NCI-H345 treated with DMSO at 0.1 percent for 48 hours (cell line): Measurements from ENCODE around the gene KLF17.
"Not testable (repeated sequence)": the region's sequence is repeated elsewhere in the genome, so short reads cannot be mapped to it uniquely, and the experiment has no call there.

Experiments used
- DNase-seq: peaks from one replicate; lab custom pipeline; 2025; ENCODE audit not compliant: unreplicated experiment; lab: John Stamatoyannopoulos, UW

KLF17 gene

DNA sequence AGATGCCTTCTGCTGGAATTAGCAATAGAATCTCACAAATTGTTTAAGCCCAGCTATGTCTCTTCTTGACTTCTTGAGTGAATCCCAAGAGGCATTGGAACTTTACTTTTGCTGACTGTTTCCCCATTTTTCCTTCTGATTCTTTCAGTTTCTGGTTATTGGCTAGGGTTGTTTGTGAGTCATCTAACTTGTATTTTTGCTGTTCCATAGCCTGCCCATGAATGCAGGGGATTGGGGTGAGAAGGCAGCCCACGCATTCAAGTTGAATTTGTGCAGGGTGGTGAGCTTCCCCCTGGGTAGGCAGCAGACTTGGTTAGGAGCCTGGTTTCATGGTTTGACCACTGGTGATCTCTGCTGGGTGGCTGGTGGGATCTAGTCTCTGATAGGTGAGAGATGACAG is 10.4 kb upstream of the KLF17 start:
- DNase-seq, result no peak

DNA sequence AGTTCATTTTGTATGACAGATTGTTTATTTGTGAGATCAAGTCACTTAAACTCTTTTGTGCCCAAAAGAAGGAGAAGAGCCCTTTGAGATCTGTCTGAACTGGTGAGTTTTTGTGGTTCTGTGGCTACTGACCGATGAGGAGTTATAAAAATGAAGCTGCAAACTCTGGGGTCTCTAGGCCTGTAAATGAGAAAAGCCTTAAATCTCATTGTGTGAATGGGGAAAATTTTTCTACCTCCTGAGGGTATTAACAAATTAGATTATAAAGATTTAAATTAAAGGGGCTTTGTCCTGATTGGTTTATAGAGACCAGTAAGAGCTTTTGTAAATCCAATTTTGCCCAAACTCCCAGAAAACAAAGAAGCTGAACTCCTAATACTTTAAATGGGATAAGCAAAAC is 9.7 kb upstream of the KLF17 start:
- DNase-seq, result no peak

- DNase-seq, result no peak
Observed at GRCh38 chr1:44110916-44111315, 7.7 kb upstream of the KLF17 start.

GRCh38 chr1:44111861-44112260 is 6.8 kb upstream of the KLF17 start:
- no peak for DNase-seq

DNA sequence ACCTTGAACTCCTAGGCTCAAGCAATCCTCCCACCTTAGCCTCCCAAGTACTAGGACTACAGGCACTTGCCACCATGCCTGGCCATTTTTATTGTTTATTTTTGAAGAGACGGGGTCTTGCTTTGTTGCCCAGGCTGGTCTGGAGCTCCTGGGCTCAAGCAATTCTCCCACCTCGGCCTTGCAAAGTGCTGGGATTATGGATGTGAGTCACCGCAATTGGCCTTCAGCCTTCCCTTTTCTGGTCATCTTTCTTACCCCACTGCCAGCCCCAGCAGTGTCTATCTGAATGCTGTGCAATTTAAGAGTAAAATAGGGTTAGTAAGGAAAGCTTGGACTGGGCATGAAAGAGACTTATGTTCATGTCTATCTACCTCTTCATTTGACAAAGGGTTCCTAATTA is 6.1 kb upstream of the KLF17 start:
- DNase-seq, result no peak

DNA sequence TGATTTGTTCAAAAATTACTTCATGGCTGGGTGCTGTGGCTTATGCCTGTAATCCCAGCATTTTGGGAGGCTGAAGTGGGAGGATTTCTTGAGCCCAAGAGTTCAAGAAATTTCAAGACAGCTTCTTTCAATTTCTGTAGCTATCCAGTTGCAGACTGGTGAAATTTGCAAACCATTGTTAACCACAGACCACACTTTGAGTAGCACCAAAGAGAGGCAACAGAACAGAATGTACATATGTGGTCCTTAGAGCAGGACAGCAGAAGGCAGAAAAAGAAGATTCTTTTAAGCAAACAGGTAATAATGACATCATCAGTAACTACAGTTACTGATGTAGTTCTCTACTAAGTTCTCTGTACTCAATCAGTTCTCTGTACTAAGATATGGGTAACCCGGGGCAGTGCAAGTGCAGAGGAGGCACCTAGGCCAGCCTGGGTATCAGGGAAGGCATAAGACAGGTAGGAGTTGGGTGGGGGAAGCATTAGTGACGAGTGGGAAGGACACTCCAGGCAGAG is 5.5 kb upstream of the KLF17 start:
- DNase-seq, result no peak

DNA sequence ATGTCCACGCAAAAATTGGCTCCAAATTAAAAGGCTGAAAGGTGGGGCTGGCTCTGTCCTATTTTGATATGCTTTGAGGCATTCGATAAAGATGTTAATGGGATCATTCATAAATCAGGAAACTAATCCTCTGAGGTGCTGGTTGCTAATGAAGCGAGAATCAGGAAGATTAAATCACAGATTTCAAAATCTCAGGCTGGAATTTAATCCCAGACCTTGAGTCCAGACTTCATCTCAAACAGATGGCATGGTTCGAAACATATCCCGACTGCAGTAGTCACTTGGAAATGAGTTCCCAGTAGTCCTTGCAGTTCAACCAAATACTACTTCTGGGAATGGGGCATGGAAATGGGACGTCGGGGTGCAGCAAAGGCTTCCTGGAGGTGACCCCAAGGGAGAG is 4.5 kb upstream of the KLF17 start:
- no peak for DNase-seq

DNA sequence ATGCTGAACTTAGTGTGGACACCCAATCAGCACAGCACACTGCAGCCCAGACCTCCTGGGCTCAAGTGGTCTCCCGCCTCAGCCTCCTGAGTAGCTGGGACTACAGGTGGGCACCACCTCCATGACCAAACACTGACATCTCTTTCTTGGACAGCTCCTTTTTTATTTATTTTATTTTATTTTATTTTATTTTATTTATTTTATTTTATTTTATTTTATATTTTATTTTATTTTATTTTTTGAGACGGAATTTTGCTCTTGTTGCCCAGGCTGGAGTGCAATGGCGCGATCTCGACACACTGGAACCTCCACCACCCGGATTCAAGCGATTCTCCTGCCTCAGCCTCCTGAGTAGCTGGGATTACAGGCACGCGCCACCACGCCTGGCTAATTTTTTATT is 1.3 kb upstream of the KLF17 start:
- DNase-seq, result not testable (repeated sequence)

DNA sequence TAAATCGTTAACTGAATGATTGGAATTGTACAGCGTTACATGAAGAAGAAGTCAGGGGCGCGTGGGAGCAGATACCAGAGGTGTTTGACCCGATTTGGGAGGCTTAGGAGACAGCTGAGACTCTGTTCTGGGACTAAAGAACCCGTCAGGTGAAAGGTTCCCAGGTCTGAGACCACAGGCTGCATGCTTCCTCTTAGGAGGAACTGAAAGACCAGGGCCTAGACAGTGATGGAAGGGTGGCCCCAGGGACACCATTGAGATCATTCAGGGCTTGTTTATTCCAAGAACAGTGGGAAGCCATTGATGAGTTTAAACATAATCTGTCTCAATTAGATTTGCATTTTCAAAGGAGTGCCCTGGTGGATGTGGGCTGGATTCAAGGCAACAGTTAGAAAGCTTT is 904 bp downstream of the KLF17 start:
- no peak for DNase-seq

DNA sequence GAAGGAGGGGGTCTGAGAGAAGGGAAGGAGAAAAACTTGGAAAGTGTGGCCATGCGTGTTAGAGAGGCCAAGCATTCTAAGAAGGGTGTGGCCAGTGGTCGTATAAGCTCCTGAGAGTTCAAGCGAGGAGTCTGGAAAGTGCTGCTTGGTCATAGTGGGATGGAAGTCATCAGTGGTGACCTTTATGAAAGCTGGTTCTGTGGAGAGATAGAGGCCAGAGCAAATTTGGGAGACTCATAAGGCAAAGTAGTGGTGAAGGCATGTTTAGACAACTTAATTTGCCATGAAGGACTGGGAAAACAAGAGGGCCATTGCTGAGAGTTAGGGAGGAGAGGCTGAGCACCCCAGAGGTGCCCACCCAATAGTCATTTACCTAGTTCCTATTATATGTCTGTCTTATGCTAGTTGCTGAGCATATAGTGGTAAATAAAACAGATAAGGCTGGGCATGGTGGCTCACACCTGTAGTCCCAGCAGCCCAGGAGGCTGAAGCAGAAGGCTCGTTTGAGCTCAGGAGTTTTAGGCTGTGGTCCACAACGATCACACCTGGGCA is 1.9 kb downstream of the KLF17 start:
- no peak for DNase-seq

- DNase-seq, result no peak
Observed at GRCh38 chr1:44129616-44130500, 11.2 kb downstream of the KLF17 start.

DNA sequence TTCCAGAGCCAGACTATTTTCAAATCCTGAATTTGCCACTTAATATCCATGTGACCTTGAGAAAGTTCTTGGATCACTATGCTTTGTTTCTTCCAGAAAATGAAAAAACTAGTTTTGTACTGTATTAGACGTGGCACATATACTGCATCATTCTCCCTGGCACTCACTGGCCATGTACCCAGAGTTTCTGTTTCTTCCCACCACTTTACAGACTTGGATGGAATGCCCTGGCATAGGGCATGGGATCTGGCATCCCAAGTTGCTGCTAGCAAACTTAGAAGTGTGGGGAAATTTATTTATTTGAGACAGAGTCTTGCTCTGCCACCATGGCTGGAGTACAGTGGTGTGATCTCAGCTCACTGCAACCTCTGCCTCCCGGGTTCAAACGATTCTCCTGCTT is 12.8 kb downstream of the KLF17 start:
- no peak for DNase-seq

- DNase-seq, result no peak
Observed at GRCh38 chr1:44134071-44134920, 15.7 kb downstream of the KLF17 start.

GRCh38 chr1:44135886-44136285 is 17.3 kb downstream of the KLF17 start:
- DNase-seq, result no peak

- DNase-seq, result no peak
Observed at GRCh38 chr1:44138239-44138638, 19.6 kb downstream of the KLF17 start.

DNA sequence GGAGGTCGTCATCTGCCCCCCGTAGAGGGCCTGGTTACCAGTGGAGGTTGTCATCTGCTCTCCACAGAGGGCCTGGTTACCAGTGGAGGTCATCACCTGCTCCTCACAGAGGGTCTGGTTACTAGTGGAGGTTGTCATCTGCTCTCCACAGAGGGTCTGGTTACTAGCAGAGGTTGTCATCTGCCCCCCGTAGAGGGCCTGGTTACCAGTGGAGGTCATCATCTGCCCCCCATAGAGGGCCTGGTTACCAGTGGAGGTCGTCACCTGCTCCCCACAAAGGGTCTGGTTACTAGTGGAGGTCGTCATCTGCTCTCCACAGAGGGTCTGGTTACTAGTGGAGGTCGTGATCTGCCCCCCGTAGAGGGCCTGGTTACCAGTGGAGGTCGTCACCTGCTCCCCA is 20.9 kb downstream of the KLF17 start:
- DNase-seq, result not testable (repeated sequence)

- DNase-seq, result no peak
Observed at GRCh38 chr1:44141531-44141930, 22.9 kb downstream of the KLF17 start, which contains the start of gene KLF18. Gene KLF18, minus strand, starts transcription at chr1:44141631. Its CDS starts 0 bp downstream, at chr1:44141631.

DNA sequence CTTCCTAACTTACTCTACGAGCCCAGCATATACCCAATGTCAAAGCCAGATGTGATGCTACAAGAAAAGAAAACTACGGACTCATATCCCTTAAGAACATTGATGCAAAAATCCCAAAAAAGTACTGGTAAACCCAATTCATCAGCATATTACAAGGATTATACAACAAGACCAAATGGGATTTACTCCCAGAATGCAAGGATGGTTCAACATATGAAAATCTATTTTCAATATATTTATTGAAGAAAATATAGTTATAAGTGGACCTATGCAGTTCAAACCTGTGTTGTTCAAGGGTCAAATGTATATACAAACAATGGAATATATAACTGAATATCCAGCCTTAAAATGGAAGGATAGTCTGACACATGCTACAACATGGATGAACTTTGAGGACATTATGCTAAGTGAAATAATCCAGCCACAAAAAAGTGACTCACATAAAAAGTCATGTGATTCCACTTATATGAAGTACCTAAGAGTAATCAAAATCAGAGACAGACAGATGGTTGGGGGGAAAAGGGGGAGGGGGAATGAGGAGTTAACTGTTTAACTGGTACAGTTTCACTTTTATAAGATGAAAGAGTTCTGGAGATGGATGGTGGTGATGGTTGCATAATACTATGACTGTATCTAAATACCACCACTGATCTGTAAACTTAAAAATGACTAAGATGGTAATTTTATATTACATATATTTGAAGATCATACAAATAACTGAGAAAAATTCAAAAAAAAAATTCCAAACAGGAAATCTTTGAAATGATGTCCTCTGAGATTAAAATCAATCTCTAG is 26.5 kb downstream of the KLF17 start:
- no peak for DNase-seq

DNA sequence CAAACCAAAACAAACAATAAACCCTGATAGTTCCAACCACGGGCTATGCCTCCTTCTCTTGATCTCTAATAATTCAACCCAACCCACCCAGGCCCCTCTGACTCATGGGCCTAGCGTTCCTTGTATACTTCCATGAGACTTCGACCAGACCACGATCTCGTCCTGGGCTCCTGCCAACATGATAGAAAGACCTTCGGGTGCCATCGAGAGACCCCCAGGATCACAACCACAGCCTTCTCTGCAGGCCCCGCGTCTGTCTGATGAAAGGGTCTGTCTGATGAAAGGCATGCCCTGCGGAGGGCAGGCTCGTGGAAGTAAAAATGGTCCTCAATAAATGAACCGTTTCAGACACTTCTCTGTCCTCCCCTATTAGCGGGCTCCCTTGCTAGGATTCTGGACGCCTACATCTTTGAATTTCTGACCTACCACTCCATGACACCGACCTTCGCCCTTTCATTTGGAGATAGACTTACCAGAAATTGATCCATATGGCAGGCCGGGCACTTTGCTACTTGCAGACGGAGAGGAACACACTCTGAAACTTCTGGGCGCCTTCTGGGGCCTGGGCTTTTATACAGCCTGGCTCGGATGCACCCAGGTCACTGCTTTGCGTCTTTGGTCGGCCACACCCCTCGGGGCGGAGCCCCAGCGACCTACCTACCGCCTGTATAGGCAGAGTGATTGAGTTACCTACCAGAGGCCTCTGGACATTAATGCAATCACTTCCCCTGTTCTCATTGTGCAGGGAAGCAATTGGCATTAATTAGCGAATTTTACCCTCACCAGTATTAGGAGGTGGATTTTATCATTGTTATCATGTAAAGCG is 28.1 kb downstream of the KLF17 start:
- no peak for DNase-seq

DNA sequence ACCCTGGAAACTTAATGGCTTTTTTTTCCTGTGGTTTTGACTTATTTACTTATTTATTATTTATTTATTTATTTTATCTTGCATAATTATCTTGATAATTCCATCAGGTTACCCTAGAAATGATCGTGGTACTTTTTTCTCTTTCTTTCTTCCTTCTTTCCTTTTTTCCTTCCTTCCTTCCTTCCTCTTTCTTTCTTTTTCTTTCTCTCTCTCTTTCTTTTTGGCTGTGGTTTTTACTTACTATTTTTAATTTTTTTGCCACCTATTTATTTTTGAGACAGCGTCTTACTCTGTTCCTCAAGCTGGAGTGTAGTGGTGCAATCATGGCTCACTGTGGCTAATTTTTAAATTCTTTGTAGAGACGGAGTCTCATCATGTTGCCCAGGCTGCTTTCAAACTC is 29.0 kb downstream of the KLF17 start:
- no peak for DNase-seq
